ENCODE data around the gene PLCG2.

- TF ChIP-seq BHLHE40 (IDR thresholded peaks at IDR 0.05; ENCODE audit: borderline replicate concordance) = no peak
- TF ChIP-seq HDGF (IDR thresholded peaks at IDR 0.05; ENCODE audit: borderline replicate concordance) = no peak
- no peak for TF ChIP-seq ELF4 (IDR thresholded peaks at IDR 0.05)
- TF ChIP-seq SP1 (IDR thresholded peaks at IDR 0.05) = no peak
- no peak for TF ChIP-seq LEF1 (IDR thresholded peaks at IDR 0.05; ENCODE audit: borderline replicate concordance)
- TF ChIP-seq CTBP1 (IDR thresholded peaks at IDR 0.05; ENCODE audit: borderline replicate concordance) = no peak
- peak; percentile 46 for TF ChIP-seq PKNOX1 (IDR thresholded peaks at IDR 0.05)
- no peak for TF ChIP-seq NFRKB (IDR thresholded peaks at IDR 0.05)
- no peak for TF ChIP-seq FOXM1 (IDR thresholded peaks at IDR 0.05; ENCODE audit: borderline replicate concordance)
- TF ChIP-seq FOXA1 (IDR thresholded peaks at IDR 0.05) = no peak
- no peak for TF ChIP-seq TARDBP (IDR thresholded peaks at IDR 0.05)
- no peak for TF ChIP-seq L3MBTL2 (conservative IDR thresholded peaks at IDR 0.05)
- TF ChIP-seq ZNF384 (IDR thresholded peaks at IDR 0.05) = no peak
These were observed 5.1 kb downstream of the PLCG2 start for GRCh38 chr16:81784072-81784795.
